CD14-positive monocyte (primary cell): ENCODE data around the gene SEC16A. TPM values are rescaled to one million over a fixed set of nuclear protein-coding genes. Genes with fewer than 3 reads are reported as not detected.

Experiments
- DNase-seq, 3 donors: peaks; one replicate each; pipeline ENCODE4 v3.0.0-alpha.2; 2011 to 2022
- H2AFZ ChIP-seq: 2 replicates; pipeline ENCODE4 v1.6.0; 2012; ENCODE audit warnings: mild to moderate bottlenecking, low read depth, low read length, inconsistent platforms; ENCODE audit not compliant: insufficient read depth, poor library complexity, severe bottlenecking
- H3K27ac ChIP-seq, 2 donors: 1 replicate in 1 of 2; 2 replicates in 1 of 2; pipeline ENCODE4 v1.5.1; 2012 to 2013; ENCODE audit warnings: low read length in 2 of 2, control low read depth in 1 of 2, inconsistent platforms in 1 of 2, low read depth in 1 of 2, mild to moderate bottlenecking in 1 of 2
- H3K27me3 ChIP-seq, 2 donors: one replicate each; pipeline versions ENCODE4 v1.6.0 to v1.6.1; 2011 to 2013; ENCODE audit warnings: low read length in 2 of 2; ENCODE audit not compliant: control insufficient read depth in 2 of 2, insufficient read depth in 2 of 2
- H3K36me3 ChIP-seq, 2 donors: replicated peaks in 1 of 2; 1 replicate in 1 of 2; 2 replicates in 1 of 2; pipeline versions ENCODE4 v1.5.1 to v1.6.1; 2012 to 2013; ENCODE audit warnings: low read length in 2 of 2, control low read depth in 1 of 2, inconsistent platforms in 1 of 2, mild to moderate bottlenecking in 1 of 2; ENCODE audit not compliant: insufficient read depth in 2 of 2, control insufficient read depth in 1 of 2
- H3K4me1 ChIP-seq, 2 donors: 1 replicate in 1 of 2; 2 replicates in 1 of 2; pipeline versions ENCODE4 v1.5.1 to v1.6.1; 2012 to 2013; ENCODE audit warnings: low read length in 2 of 2, control low read depth in 1 of 2, inconsistent platforms in 1 of 2, mild to moderate bottlenecking in 1 of 2, moderate library complexity in 1 of 2; ENCODE audit not compliant: insufficient read depth in 2 of 2, control insufficient read depth in 1 of 2
- H3K4me2 ChIP-seq: replicated peaks from 2 replicates; pipeline ENCODE3; 2012; ENCODE audit warnings: low read length, moderate library complexity, mild to moderate bottlenecking; ENCODE audit not compliant: poor library complexity, severe bottlenecking; ENCODE audit errors: extremely low read depth
- H3K4me3 ChIP-seq, 3 experiments: fragments of 200-600 bp in 1 of 3; sonication (generic) in 1 of 3; replicated peaks in 1 of 3; 1 replicate in 2 of 3; 2 replicates in 1 of 3; pipeline ENCODE4 v1.5.1; 2011 to 2013; ENCODE audit warnings: low read length in 3 of 3, mild to moderate bottlenecking in 3 of 3, control low read depth in 2 of 3, low read depth in 2 of 3, inconsistent platforms in 1 of 3, moderate library complexity in 1 of 3
- H3K79me2 ChIP-seq: 2 replicates; pipeline ENCODE4 v1.6.0; 2012; ENCODE audit warnings: mild to moderate bottlenecking, control low read depth, inconsistent platforms, low read length, moderate library complexity; ENCODE audit not compliant: insufficient read depth
- H3K9ac ChIP-seq: 2 replicates; pipeline ENCODE4 v1.6.0; 2017; ENCODE audit warnings: low read length, mild to moderate bottlenecking; ENCODE audit not compliant: insufficient read depth, poor library complexity, severe bottlenecking
- H3K9me3 ChIP-seq, 2 donors: replicated peaks in 1 of 2; 1 replicate in 1 of 2; 2 replicates in 1 of 2; pipeline versions ENCODE4 v1.5.1 to v1.6.1; 2012 to 2013; ENCODE audit warnings: low read length in 2 of 2, control low read depth in 1 of 2; ENCODE audit not compliant: control insufficient read depth in 1 of 2, insufficient read depth in 1 of 2
- H4K20me1 ChIP-seq: 2 replicates; pipeline ENCODE4 v1.6.0; 2012; ENCODE audit warnings: mild to moderate bottlenecking, low read length, control low read depth, moderate library complexity; ENCODE audit not compliant: insufficient read depth
- H3K27ac Mint-ChIP-seq, 7 donors: one replicate each; pipeline ENCODE4 v1.8.0; 2020; ENCODE audit warnings: mild to moderate bottlenecking in 7 of 7, mixed read lengths in 7 of 7, moderate library complexity in 6 of 7, inconsistent platforms in 2 of 7
- H3K27me3 Mint-ChIP-seq, 3 donors: one replicate each; pipeline ENCODE4 v1.8.0; 2021 to 2022; ENCODE audit warnings: low read depth in 3 of 3, mild to moderate bottlenecking in 3 of 3, mixed read lengths in 3 of 3, moderate library complexity in 3 of 3, inconsistent platforms in 1 of 3
- H3K36me3 Mint-ChIP-seq, 2 donors: one replicate each; pipeline ENCODE4 v1.8.0; 2020; ENCODE audit warnings: mixed read lengths in 2 of 2, inconsistent platforms in 1 of 2, mild to moderate bottlenecking in 1 of 2
- H3K4me1 Mint-ChIP-seq: one replicate; pipeline ENCODE4 v1.8.0; 2020; ENCODE audit warnings: mild to moderate bottlenecking, mixed read lengths
- H3K4me3 Mint-ChIP-seq, 2 donors: one replicate each; pipeline ENCODE4 v1.8.0; 2020; ENCODE audit warnings: mild to moderate bottlenecking in 2 of 2, mixed read lengths in 2 of 2, moderate library complexity in 1 of 2
- H3K9me3 Mint-ChIP-seq, 7 donors: one replicate each; pipeline ENCODE4 v1.8.0; 2020 to 2022; ENCODE audit warnings: mixed read lengths in 7 of 7, mild to moderate bottlenecking in 6 of 7, moderate library complexity in 6 of 7, inconsistent platforms in 2 of 7
- CTCF ChIP-seq: fragments of 200-600 bp; IDR thresholded peaks from one replicate; pipeline ENCODE4 v1.8.0; 2022; ENCODE audit warnings: antibody characterized with exemption, mild to moderate bottlenecking
- WGBS: methylation state at CpG from one replicate; pipeline ENCODE4 v1.1.5; 2013; ENCODE audit warnings: missing lambda C conversion rate; ENCODE audit not compliant: insufficient coverage; 5-methylcytosine and 5-hydroxymethylcytosine counted together
- intact Hi-C, 2 donors: fragments of 100-400 bp; cut with micrococcal nuclease; formaldehyde crosslinking; loops; one replicate each; pipeline versions ENCODE4 v1.15.0 to v1.15.1; 2023
- polyA plus RNA-seq, 3 donors: library from polyadenylated mRNA; depleted of rRNA in 1 of 3; unstranded in 2 of 3; stranded (reverse) in 1 of 3; fragments of 300-500 nt in 2 of 3; fragments of >200 nt in 1 of 3; fragmentation: Illumina TruSeq in 2 of 3; gene quantifications; 1 replicate in 2 of 3; 2 replicates in 1 of 3; pipeline ENCODE4 v1.2.3, GENCODE V29; 2012 to 2021

Gene SEC16A
- polyA plus RNA-seq, 3 donors: 11.1 to 36.8 (median 19.1) TPM

GRCh38 chr9:136472640-136473353, 10.0 kb downstream of the SEC16A start:
- intact Hi-C loops: no loop called here
- DNase-seq: no peak
- Histone ChIP-seq H3K79me2 (peaks cover 91% of the 10 kb centered on the region), H3K27me3 (no peaks in the 10 kb centered on the region), H3K4me3 (no peak overlapping the region), H3K4me1 (no peaks in the 10 kb centered on the region), H2AFZ (no peak overlapping the region), H4K20me1 (peaks cover 100% of the 10 kb centered on the region), H3K4me2 (no peak overlapping the region), H3K36me3 (peaks cover 100% of the 10 kb centered on the region in 2 donors), H3K27ac (no peak overlapping the region), H3K9me3 (no peaks in the 10 kb centered on the region), H3K9ac (no peak overlapping the region)
- peaks cover 85 to 98% of the 10 kb centered on the region in 2 donors for H3K36me3 Mint-ChIP-seq
- no peaks in the 10 kb centered on the region for H3K9me3 Mint-ChIP-seq
- H3K27me3 Mint-ChIP-seq: peaks cover 0 to 1% (median 1%) of the 10 kb centered on the region in 3 donors
- no peak for TF ChIP-seq CTCF
- WGBS: 87% methylated on average over 17 of the region's 28 CpGs
- no peak overlapping the region for H3K27ac Mint-ChIP-seq
- H3K4me3 Mint-ChIP-seq: no peak overlapping the region
- no peaks in the 10 kb centered on the region for H3K4me1 Mint-ChIP-seq

GRCh38 chr9:136471802-136472487, 10.9 kb downstream of the SEC16A start:
- Histone ChIP-seq H3K9me3 (no peaks in the 10 kb centered on the region), H4K20me1 (peaks cover 99% of the 10 kb centered on the region), H3K9ac (no peak overlapping the region), H2AFZ (no peak overlapping the region), H3K36me3 (peaks cover 100% of the 10 kb centered on the region in 2 donors), H3K4me3 (no peak overlapping the region), H3K79me2 (peaks cover 83% of the 10 kb centered on the region), H3K27me3 (no peaks in the 10 kb centered on the region), H3K4me2 (no peak overlapping the region), H3K4me1 (no peaks in the 10 kb centered on the region), H3K27ac (no peak overlapping the region)
- H3K27me3 Mint-ChIP-seq: peaks cover 0 to 1% (median 1%) of the 10 kb centered on the region in 3 donors
- H3K27ac Mint-ChIP-seq: no peak overlapping the region
- no peak overlapping the region for H3K4me3 Mint-ChIP-seq
- TF ChIP-seq CTCF: no peak
- H3K9me3 Mint-ChIP-seq: no peaks in the 10 kb centered on the region
- 96% methylated on average over 19 of the region's 19 CpGs for WGBS
- H3K36me3 Mint-ChIP-seq: peaks cover 83 to 98% of the 10 kb centered on the region in 2 donors
- intact Hi-C loops: no loop called here
- no peak for DNase-seq
- no peaks in the 10 kb centered on the region for H3K4me1 Mint-ChIP-seq
